Activated CD8-positive, alpha-beta memory T cell treated with anti-CD3 and anti-CD28 coated beads for 24 hours (primary cell): ENCODE measurements around the gene ACO2.
"Not testable (repeated sequence)": the region's sequence is repeated elsewhere in the genome, so short reads cannot be mapped to it uniquely, and the experiment has no call there.

Experiments
- DNase-seq: peaks from one replicate; pipeline ENCODE4 v3.0.0-alpha.2; 2020

ACO2 gene

DNA sequence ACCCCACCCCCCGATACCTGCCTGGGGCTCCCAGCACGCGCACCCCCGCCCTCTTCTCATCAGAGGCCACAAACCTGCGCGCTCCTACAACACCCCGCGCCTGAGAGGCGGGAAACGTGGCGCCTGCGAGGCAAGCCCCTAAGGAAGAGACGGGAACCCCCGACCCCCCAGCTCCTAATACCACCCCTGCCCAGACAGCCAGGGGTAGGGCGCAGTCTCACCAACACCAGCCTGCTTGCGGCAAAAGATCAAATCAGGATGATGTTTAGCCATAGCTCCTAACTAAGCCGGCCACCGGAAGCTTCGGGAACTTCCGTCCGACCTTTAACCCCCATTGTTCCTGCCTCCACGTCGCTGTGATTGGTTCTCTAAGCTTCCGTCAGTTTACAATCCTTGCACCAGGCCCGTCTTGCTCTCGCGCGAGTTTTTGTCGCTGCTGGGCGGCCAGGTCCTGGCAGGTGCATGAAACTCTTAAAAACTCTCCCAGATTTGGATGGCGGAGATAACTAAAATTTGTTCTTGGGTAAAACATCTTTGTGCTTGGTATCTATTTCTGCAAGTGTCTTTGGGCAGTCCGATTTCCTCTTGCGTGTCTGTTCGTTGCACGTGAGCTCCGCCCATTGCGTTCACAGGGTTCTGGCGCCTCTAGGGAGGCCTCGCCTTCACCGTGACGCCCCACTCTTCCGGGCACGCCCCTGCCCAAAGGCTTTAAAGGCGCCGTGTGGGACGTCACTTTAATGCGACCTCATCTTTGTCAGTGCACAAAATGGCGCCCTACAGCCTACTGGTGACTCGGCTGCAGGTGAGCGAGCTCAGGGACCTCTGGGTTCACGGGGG is at the start of gene ACO2, which contains the start of gene PHF5A:
TSS of gene ACO2 (plus strand) at position 737 of the 837 bp plus-strand sequence. CDS start at position 767, 30 bp downstream.
TSS of gene PHF5A (minus strand) at position 312 of the 837 bp plus-strand sequence. CDS start at position 273, 39 bp downstream.
- DNase-seq: peak; percentile 100

DNA sequence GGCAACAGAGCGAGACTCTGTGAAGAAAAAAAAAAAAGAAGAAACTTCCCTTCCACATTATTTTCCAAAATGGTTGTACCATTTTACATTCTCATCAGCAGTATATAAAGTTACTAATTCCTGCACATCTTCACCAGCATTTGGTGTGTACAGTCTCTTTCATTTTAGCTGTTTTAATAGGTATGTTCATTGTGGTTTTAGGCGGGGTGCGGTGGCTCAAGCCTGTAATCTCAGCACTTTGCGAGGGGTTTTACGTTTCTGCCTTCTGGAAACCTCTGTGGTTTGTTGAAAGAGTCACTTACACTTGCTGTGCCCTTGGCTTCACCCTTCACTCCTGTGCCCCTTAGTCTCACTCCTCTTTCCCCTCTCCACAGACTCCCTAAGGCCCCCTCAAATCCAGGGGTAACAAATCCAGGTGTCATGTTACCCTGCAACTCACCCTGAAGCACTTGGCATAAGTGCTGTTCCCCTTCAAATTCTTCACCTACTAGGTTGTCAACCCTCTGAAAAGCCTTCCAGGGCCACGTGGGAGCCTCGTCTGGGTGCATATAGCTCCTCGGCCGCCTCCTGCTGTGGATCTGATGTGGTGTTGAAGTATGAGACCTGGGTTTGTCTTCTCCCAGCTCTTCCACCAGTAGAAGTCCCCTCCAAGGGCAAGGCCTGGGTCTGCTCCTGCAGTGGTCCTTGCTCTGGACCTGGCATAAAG is 43.1 kb upstream of the ACO2 start:
- no peak for DNase-seq

DNA sequence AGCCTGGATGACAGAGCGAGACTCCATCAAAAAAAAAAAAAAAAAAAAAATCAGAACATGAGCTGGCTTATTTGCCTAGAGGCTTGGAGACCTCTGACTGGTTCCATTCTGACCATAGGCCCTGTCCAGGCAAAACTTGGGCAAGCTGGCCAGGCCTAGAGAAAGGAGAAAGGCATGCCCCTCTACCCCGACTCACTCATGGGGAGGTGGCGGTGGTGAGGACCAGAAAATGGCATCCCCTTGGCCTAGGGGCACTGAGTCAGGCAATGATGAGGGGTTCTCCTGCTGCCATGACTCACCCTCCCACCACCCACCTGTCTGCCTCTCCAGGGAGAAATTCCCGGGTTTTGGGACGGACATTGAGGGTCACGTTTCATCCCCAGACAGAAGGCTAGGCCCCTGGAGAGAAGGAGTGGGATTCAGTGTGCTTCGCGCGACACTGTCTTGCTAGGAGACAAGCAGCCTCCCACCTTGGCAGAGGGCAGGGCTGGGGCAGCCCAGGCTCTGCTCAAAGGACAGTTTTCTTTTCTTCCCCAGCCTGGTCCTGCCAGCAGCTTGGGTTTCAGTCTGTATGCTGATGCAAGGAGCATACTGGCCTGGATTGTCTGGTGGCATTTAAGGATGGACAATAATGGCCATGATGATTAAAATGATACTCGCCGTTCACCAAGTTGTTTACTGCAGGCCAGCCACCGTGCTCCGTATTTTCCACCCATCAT is 39.5 kb upstream of the ACO2 start:
- DNase-seq: no peak

DNA sequence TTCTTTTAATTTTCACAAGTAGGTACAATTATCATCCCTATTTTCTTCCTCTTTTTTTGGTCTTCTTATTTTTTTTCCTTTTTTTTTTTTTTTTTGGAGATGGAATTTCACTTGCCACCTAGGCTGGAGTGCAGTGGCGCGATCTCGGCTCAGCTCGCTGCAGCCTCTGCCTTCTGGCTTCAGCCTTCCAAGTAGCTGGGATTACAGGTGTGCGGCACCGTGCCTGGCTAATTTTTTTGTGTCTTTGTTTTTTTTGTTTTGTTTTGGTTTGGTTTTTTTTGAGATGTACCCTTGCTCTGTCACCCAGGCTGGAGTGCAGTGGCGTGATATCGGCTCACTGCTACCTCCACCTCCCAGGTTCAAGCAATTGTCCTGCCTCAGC is 39.0 kb upstream of the ACO2 start:
- no peak for DNase-seq

DNA sequence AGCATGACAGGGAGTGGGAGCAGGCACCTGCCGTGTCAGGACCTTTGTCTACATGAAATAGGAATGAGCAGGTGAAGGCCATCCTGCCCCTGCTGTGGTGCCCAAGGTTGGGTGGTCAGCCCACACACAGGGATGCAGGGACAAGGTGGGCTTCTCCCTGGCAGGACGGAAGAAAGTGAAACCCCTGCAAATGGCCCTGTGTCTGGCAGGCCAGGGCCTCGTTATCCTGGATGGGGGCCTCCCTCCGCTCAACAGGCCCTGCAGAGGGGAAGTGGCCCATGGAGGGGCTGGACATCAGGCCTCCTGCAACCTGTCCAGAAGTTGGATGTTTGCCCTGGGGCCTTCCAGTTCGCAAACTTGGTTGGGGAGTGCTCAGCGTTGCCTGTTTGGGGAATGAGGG is 37.3 kb upstream of the ACO2 start:
- DNase-seq: no peak

DNA sequence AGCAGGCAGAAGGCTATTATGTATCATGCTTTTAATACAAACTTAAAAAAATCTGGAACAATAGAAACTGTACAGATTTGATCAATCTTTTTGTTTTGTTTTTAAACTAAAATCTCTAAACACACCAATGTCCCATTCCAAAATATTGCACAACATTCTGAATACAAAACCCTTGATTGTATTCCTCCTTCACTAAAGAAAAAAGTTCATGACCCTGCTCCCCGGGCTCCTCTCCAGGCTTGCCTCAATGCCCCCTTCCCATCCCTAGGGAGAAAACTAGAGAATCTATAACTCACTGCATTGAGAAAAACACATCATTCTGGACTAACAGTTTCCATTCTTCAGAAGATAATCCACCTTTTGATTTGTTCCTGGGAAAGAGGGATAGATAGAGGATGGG is 35.4 kb upstream of the ACO2 start:
- not testable (repeated sequence) for DNase-seq

DNA sequence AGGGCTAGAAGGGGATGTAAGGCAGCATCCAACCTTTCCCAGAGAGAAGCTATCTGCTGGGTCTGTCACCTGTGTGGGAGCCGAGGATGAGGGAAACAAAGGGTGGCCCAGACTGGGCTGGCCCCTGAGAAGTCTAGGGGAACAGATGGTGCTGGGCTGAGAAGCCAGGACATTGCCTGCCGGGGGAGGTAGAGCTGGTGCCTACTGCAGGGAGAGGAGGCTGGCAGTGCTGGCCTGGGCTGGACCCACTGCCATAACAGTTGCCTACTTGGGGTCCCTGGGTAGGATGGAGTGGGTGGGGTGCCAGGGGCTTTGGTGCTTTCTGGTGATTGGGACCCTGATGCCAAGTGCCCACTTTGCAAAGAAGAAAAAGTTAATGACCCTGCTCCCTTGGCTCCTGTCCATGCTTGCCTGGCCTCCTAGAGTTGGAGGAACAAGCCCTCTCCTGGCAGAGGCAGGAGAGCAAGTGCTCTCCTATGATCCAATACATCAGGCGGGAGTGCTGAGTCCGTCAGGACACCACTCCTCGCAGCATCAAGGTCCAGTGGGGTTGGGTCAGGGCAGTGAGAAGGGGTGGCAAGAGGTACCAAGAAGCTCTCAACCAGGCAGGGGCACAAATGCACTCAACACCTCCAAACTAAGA is 34.4 kb upstream of the ACO2 start:
- DNase-seq: not testable (repeated sequence)

DNA sequence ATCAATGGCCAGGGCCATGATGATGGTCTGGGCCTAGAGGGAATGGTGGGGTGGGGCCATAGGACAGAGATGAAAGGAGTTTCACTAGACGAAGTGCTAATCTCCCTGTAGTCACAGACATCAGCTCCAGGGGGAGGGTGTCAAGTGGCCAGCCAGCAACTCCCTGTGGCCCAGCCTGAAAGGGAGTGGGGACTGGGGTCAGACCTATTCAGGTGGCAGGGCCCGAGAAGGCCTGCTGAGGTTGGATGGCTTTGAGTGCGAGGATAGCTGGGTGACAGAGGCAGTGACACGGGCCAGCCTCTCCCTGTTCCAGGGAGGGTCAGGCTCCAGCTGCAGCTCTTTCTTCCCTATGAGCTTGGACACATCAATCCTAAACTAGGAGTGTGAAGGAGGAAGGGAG is 33.4 kb upstream of the ACO2 start:
- DNase-seq: no peak

DNA sequence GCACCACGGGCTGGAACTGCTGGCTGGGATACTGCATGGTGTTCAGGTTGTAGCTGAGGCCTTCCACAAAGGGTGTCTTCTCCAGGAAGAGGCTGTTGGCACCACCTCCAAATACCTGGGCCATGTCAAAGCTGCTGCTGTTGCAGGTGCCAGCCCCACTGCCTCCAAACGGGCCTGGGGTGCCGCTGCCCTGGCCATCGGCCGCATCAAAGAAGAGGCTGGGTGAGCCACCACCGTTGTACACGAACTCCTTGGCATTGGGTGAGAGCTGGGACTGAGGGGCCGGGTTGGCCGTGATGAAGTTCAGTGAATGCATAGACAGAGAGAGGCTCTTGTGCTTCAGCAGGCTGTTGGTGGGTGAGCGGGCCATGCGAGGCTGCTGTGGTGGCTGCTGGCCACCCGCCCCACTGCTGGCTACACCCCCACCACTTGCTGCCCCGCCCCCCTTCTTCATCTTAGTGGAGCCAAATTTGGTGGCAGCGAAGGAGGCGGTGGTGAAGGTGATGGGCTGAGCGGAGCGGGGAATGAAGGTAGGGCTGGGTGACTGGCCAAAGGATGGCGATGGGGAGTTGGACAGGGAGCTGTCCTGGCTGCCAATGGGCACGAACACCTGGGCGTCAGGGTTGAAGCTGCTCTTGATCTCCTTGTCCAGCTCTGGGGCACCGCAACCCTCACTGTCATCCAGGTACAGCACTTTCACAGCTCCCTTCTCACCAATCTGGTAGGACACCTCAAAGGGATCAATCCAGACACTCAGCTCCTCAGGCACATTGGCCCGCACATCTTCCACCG is 32.4 kb upstream of the ACO2 start:
- DNase-seq: no peak

DNA sequence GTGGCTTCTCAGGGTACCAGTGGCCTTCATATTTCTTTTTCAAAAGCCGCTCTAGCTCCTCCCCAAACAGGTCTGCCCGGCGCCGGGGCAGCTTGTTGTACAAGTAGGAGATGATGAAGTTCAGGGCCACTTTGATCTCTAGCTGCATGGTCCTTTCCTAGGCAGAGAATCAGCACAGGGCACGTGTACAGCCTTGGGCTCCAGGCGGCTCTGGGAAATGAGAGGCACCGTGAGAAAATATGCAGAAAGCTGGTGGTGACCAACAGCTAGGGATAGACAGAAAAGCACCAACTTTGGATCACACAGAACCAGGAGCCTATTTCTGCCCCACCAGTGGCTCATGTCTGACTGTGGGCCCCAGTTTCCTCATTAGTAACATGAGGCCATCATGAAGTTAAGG is 31.7 kb upstream of the ACO2 start:
- no peak for DNase-seq

DNA sequence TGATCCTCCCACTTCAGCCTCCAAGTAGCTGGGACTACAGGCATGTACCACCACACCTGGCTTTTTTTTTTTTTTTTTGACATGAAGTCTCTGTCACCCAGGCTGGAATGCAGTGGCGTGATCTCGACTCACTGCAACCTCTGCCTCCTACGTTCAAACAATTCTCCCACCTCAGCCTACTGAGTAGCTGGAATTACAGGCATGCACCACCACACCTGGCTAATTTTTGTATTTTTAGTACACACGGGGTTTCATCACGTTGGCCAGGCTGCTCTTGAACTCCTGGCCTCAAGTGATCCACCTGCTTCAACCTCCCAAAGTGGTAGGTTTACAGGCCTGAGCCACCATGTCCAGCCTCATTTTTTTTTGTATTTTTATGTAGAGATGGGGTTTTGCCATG is 28.4 kb upstream of the ACO2 start:
- not testable (repeated sequence) for DNase-seq

DNA sequence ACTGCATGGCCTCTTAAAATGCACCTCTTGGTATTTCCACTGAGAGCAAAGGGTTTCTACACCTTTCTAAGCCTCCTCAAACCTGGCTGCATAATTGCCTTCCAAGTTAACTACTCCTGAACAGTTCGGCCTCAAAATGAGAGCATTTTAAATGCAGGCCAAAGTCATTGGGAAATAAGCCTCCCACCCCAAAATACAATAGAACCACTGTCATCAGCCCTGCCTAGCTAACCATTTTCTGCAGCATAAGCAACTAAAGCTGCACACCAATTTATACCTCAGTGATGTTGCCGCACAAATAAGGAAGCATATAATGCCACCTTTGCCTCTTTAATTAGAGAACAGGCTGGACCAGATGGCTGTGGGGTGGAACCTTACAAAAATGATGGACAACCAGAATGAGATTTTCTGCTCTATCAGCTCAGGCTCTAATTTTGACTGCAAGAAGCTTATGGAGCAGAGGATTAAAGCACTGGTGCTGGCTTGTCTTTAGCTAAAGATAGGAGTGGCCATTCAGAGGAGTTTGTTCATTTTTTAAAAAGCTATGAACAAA is 26.6 kb upstream of the ACO2 start:
- no peak for DNase-seq

DNA sequence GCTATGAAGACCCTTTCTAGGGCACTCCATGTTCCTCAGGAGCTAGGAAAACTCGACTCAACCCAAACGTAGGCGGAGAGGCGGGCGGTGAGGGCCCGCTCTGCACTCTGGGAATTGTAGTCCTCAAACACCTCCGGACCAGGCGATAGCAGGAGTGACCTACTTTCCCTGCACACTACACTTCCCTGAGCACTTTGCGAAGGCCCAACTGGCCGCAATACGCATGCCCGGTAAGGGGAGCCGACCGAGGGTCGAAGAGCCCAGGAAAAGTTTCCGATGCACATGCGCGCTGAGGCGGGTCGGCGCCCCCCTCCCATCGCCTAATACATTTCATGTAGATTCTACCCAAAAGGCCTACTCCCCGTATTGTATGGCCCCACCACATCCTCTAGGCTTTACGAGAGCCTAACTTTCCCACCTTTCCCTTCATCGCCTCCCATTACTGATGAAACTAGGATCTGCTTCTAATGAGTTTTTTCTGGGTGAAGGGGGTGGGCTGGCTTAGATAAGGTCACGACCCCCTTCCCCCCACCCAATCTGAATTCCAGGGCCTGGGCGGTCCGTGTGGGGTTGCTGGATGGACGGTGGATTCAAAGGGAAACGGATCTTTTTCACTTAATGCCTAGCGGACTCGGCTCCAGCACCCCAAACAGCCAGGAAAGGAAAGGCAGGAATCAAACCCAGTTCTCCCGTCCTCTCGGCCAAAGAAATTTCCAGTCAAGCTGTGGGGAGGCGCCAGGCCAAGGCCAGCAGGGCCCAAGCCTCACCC is 24.4 kb upstream of the ACO2 start:
- peak; percentile 89 for DNase-seq

DNA sequence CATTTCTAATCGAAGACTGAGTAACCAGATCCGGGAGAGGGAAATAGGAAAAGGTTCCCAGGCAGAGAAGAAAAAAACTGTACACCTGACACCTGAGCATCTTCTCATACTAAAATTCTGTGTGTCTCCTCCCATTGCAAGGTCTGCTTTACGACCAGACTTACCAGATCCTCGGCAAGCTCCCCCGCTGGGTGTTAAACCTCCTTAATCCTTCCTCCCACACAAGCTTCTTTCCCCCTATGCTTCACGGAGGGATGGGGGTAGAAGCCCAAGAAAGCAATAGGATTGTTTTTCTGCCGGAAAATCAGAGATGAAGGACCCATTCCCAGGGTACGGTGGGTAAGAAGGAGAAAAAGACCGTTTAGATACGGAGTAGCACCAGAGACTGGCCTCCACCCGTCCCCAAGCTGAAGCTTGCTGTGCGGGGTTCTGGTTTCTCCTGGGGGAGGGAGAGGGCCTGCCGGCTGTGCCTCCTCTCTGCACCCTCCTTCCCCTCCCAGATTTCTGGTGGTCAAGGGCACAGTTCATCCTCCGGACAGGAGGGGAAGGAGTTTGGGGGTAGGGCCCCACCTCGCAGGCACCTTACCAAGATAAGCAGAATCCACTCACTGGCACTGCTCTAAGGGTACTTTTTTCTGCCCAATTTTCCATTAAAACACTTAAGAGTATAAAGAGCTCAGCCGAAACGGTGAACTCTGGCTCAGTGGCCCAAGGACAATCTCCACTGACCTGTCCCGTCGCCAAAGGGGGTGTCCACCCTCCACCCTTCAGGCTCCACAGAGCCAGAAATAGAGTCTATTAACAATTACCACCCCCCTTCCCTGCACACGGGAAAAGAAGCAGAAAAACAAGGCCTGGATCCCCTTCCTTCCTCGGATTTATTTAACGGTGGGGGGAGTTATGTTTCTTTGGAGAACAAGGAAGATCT is 23.5 kb upstream of the ACO2 start:
- DNase-seq: peak; percentile 69

DNA sequence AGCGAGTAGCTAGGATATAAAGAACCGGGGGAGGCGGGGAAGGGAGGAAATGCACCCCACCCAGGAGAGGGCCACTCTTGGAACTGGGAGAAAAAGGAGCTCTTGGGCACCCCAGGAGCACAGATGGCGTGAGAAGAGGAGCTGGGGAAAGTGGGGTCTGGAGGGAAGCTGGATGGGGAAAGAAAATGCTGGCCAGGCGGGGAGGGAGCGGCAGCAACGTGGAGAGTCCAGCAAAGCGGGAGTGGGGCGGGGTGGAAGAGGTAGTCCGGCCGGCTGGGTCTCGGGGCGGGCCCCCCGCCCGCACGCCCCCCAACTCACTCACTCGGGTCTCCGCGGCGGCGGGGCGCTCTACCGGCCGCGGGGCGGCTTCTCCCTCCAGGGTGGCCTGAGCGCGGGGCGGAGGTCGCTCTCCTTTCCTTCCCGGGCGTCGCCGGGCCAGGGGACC is 22.8 kb upstream of the ACO2 start:
- DNase-seq: no peak

DNA sequence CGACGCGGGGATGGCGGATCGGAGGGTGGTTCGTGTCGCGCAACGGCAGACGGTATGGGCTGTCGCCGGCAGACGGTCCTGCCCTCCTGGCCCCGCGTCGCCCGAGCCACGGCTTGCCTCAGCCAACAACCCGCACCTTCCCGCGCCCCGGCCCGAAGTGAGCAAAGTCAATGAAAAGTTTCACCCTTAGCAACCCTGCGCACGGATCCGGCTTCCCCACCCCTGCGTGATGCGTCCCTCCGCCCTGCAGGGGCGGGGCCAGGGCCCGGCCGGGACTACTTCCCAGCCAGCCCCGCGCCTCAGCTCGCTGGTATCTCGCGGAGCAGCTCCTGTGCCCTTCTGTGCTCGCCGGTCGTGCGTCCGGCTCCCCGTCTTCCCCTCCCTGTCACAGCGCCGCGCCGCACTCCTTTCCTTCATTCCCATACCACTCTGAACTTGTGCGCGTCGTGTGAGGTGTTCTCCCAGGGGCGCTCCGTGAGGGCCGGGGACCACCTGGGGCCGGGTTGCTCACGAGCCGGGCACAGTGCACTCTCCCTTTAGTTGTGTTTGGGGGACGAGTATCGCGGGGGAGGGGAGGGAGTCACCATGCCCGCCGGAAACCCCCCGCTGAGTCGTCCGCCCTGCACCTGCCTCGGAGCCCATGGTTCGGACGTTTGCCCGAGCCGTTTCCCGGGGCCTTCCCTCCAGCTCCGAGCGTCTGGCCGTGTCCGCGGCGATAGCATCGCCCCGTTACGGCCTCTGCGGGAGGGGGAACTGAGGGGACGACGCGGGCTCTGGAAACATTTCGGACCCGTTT is 22.1 kb upstream of the ACO2 start, which contains the start of gene TOB2:
TSS of gene TOB2 (minus strand) at position 163 of the 796 bp plus-strand sequence. CDS start 9,456 bp downstream, outside the sequence.
- peak; percentile 98 for DNase-seq

DNA sequence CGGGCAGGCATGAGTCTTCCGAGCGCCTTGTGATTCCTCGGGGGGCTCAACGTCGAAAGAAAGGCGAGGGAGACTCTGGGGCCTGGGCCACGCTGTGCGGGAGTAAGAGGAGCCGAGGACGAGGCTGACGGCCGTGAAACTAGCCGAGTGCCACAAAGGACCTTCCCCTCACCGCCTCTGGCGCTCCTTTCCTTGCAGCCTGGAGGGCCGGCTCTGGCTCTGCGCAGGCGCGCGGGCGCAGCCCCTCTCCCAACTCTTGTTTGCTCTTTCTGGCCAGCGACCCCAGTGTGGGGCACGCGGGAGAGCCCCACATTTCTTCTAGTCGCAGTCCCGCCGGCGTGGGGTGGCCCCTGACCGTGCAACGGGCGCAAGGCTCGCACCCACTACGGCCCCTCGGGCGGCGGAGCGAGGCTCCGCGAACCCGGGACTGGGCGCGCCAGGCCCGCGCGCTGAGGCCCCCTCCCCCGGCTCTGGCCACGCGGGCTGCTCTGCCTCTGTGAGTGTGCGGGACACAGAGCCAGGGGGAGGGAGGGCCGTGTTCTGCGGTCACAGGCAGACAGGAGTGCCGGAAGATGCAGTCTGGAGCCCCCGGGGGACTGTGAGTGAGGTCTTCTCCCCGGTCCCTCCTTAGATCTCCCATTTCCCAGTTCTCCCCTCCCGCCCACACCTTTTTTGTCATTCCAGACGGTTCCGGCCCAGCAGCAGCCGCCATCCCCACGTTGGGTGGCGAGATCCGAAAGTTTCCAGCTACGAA is 21.3 kb upstream of the ACO2 start:
- peak; percentile 89 for DNase-seq
